GM19438 (cell line): Measurements from ENCODE around the gene LRFN5.
"Not testable (repeated sequence)": the region's sequence is repeated elsewhere in the genome, so short reads cannot be mapped to it uniquely, and the experiment has no call there.

Experiments used
- ATAC-seq: cut with Tn5 transposase; IDR thresholded peaks from one replicate; pipeline ENCODE4 v1.9.1; 2021; ENCODE audit warnings: low read depth; ENCODE audit not compliant: unreplicated experiment

The LRFN5 gene

GRCh38 chr14:41878321-41878720 lies 271.6 kb downstream of the LRFN5 start:
- no peak for ATAC-seq

GRCh38 chr14:41891624-41892023 lies 284.9 kb downstream of the LRFN5 start:
- no peak for ATAC-seq

GRCh38 chr14:41899416-41899815 lies 292.7 kb downstream of the LRFN5 start:
- no peak for ATAC-seq

GRCh38 chr14:41900644-41901043 lies 294.0 kb downstream of the LRFN5 start:
- ATAC-seq = no peak

- no peak for ATAC-seq
Measured at GRCh38 chr14:41901089-41901488, 294.4 kb downstream of the LRFN5 start.

- ATAC-seq = no peak
Measured at GRCh38 chr14:41905394-41905964, 298.8 kb downstream of the LRFN5 start.

GRCh38 chr14:41911155-41911554 lies 304.5 kb downstream of the LRFN5 start:
- not testable (repeated sequence) for ATAC-seq

GRCh38 chr14:41913398-41913797 lies 306.7 kb downstream of the LRFN5 start:
- no peak for ATAC-seq

- ATAC-seq = no peak
Measured at GRCh38 chr14:41915732-41916131, 309.1 kb downstream of the LRFN5 start.

GRCh38 chr14:41916313-41916712 lies 309.6 kb downstream of the LRFN5 start:
- ATAC-seq = no peak

GRCh38 chr14:41925409-41925808 lies 318.7 kb downstream of the LRFN5 start:
- no peak for ATAC-seq

- ATAC-seq = no peak
Measured at GRCh38 chr14:41950428-41951151, 343.9 kb downstream of the LRFN5 start.
